HFFc6 (cell line): ENCODE data around the gene HMGCR. TPM values are rescaled to one million over a fixed set of nuclear protein-coding genes. Genes with fewer than 3 reads are reported as not detected.
"Not testable (repeated sequence)": the region's sequence is repeated elsewhere in the genome, so short reads cannot be mapped to it uniquely, and the experiment has no call there.

Source experiments
- DNase-seq: peaks from one replicate; pipeline ENCODE4 v3.0.0-alpha.2; 2018
- H3K27ac Mint-ChIP-seq: 2 replicates; pipeline ENCODE4 v1.8.0; 2020; ENCODE audit warnings: mild to moderate bottlenecking, mixed read lengths
- H3K27me3 Mint-ChIP-seq: 2 replicates; pipeline ENCODE4 v1.8.0; 2021; ENCODE audit warnings: mild to moderate bottlenecking, moderate library complexity, mixed read lengths; ENCODE audit not compliant: insufficient read depth
- H3K36me3 Mint-ChIP-seq: 2 replicates; pipeline ENCODE4 v1.8.0; 2021; ENCODE audit warnings: low read depth, mixed read lengths
- H3K4me1 Mint-ChIP-seq: 2 replicates; pipeline ENCODE4 v1.8.0; 2020; ENCODE audit warnings: low read depth, mixed read lengths
- H3K4me3 Mint-ChIP-seq: 2 replicates; pipeline ENCODE4 v1.8.0; 2020; ENCODE audit warnings: mild to moderate bottlenecking, moderate library complexity, mixed read lengths
- H3K9me3 Mint-ChIP-seq: 2 replicates; pipeline ENCODE4 v1.8.0; 2020; ENCODE audit warnings: mild to moderate bottlenecking, mixed read lengths
- total RNA-seq, 6 experiments: library from RNA; stranded (reverse); fragmentation: NEBNext Ultra II Directional; extraction: Animal tissue kit (Norgen Biotek cat#: 25700); gene quantifications; 2 replicates in 1 of 6; 3 replicates in 5 of 6; pipeline ENCODE4 v1.2.3, GENCODE V29; 2021
- TF ChIP-seq, protein P1 (sequence below): fragments of 200-600 bp; sonication (generic); IDR thresholded peaks from 2 replicates; pipeline ENCODE4 v1.5.0; 2021; ENCODE audit warnings: antibody characterized with exemption, mild to moderate bottlenecking

The HMGCR gene
- total RNA-seq, 6 experiments from 2014 or later = 22.6 to 26.4 (median 24.4) TPM

DNA sequence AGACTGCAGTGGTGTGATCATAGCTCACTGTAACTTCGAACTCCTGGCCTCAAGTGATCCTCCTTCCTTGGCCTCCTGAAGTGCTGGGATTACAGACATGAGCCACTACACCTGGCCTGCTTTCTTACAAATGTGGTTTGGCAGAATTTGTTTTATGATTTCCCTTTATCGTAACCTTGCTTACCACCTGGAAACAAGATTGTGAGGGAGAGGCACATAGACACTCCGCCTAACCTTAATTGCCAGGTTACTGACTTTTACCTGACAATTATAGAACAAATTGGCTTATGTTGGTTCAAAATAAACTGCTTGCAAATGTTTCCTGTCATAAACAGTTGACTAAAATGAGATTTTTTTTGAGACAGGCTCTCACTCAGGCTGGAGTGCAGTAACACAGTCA lies 26.8 kb upstream of the HMGCR start:
- peaks cover 3% of the 10 kb centered on the region for H3K27me3 Mint-ChIP-seq
- no peak overlapping the region for H3K27ac Mint-ChIP-seq
- no peaks in the 10 kb centered on the region for H3K4me1 Mint-ChIP-seq
- no peak for DNase-seq
- TF ChIP-seq, protein P1, sequence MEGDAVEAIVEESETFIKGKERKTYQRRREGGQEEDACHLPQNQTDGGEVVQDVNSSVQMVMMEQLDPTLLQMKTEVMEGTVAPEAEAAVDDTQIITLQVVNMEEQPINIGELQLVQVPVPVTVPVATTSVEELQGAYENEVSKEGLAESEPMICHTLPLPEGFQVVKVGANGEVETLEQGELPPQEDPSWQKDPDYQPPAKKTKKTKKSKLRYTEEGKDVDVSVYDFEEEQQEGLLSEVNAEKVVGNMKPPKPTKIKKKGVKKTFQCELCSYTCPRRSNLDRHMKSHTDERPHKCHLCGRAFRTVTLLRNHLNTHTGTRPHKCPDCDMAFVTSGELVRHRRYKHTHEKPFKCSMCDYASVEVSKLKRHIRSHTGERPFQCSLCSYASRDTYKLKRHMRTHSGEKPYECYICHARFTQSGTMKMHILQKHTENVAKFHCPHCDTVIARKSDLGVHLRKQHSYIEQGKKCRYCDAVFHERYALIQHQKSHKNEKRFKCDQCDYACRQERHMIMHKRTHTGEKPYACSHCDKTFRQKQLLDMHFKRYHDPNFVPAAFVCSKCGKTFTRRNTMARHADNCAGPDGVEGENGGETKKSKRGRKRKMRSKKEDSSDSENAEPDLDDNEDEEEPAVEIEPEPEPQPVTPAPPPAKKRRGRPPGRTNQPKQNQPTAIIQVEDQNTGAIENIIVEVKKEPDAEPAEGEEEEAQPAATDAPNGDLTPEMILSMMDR = no peak
- no peak overlapping the region for H3K4me3 Mint-ChIP-seq
- H3K36me3 Mint-ChIP-seq = no peaks in the 10 kb centered on the region
- no peaks in the 10 kb centered on the region for H3K9me3 Mint-ChIP-seq

- not testable (repeated sequence) for H3K27ac Mint-ChIP-seq, H3K9me3 Mint-ChIP-seq, H3K4me3 Mint-ChIP-seq, DNase-seq, H3K36me3 Mint-ChIP-seq, H3K27me3 Mint-ChIP-seq
- H3K4me1 Mint-ChIP-seq = peaks cover 22% of the 10 kb centered on the region
Observed at GRCh38 chr5:75319148-75319547, 17.9 kb upstream of the HMGCR start.

- Mint-ChIP-seq H3K36me3 (no peaks in the 10 kb centered on the region), H3K9me3 (no peaks in the 10 kb centered on the region), H3K4me1 (peaks cover 22% of the 10 kb centered on the region), H3K27ac (no peak overlapping the region), H3K27me3 (no peaks in the 10 kb centered on the region), H3K4me3 (no peak overlapping the region)
- no peak for DNase-seq
- TF ChIP-seq, protein P1 = no peak
Observed at GRCh38 chr5:75319638-75320037, 17.4 kb upstream of the HMGCR start.

GRCh38 chr5:75320371-75320770 lies 16.6 kb upstream of the HMGCR start:
- peaks cover 22% of the 10 kb centered on the region for H3K4me1 Mint-ChIP-seq
- TF ChIP-seq, protein P1 = no peak
- peak overlapping the region; percentile 70 for H3K27ac Mint-ChIP-seq
- no peaks in the 10 kb centered on the region for H3K27me3 Mint-ChIP-seq
- DNase-seq = no peak
- no peaks in the 10 kb centered on the region for H3K36me3 Mint-ChIP-seq
- peak overlapping the region; percentile 52; the same call in 1 of the 2 replicates for H3K4me3 Mint-ChIP-seq
- no peaks in the 10 kb centered on the region for H3K9me3 Mint-ChIP-seq

DNA sequence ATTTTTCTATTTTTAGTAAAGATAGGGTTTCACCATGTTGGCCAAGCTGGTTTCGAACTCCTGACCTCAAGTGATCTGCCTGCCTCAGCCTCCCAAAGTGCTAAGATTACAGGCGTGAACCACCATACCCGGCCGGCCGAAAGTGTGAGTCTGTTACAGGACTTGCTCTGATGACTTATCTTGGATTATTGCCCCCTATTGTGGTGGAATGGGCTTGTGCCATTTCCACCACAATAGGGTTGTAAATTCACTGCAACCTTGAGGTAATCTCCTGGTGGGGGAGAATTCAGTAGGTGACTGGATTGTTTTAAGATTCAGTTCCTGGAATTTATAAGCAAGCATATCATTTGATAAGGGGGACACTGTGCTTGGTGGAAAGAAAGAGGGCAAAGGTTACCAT lies 15.0 kb upstream of the HMGCR start:
- no peak for DNase-seq
- Mint-ChIP-seq H3K4me1 (peaks cover 22% of the 10 kb centered on the region), H3K4me3 (no peak overlapping the region), H3K27me3 (no peaks in the 10 kb centered on the region), H3K36me3 (no peaks in the 10 kb centered on the region), H3K27ac (no peak overlapping the region), H3K9me3 (no peaks in the 10 kb centered on the region)
- TF ChIP-seq, protein P1 = no peak

DNA sequence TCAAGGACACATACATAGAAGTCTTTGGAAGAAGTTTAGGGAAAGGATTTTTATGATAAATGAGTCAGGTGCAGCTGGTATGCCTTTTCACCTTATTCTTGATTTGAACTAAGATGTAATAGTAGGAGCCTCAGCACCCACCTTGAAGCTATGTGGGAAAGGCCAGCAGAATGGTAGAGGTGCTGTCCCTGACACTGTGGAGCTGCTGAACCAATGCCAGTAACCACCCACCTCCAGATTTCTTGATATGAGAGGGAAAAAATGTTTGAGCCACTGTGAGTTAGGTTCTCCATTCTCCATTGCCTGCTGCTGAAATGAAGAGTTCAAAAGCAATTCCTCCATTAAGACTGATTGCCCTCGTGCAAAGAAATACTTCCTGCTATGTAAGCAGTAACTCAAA lies 12.2 kb upstream of the HMGCR start:
- H3K4me1 Mint-ChIP-seq = peaks cover 18% of the 10 kb centered on the region
- no peaks in the 10 kb centered on the region for H3K27me3 Mint-ChIP-seq
- no peaks in the 10 kb centered on the region for H3K9me3 Mint-ChIP-seq
- no peak for DNase-seq
- no peaks in the 10 kb centered on the region for H3K36me3 Mint-ChIP-seq
- no peak overlapping the region for H3K27ac Mint-ChIP-seq
- TF ChIP-seq, protein P1 = no peak
- H3K4me3 Mint-ChIP-seq = no peak overlapping the region
